PFSK-1 (cell line): Measurements from ENCODE around the gene FKBP10.

Experiments
- REST ChIP-seq, 2 experiments: IDR thresholded peaks; 2 replicates each; pipeline versions ENCODE4 v1.6.1 to v1.8.0; 2011 to 2012; ENCODE audit warnings: low read depth in 2 of 2, low read length in 2 of 2, control low read depth in 1 of 2, inconsistent platforms in 1 of 2, mild to moderate bottlenecking in 1 of 2, moderate library complexity in 1 of 2; ENCODE audit not compliant: insufficient read depth in 1 of 2
- SIN3A ChIP-seq: IDR thresholded peaks from 2 replicates; pipeline ENCODE4 v1.6.1; 2012; ENCODE audit warnings: mild to moderate bottlenecking, low read length, moderate library complexity, borderline replicate concordance; ENCODE audit not compliant: insufficient read depth
- TAF1 ChIP-seq: IDR thresholded peaks from 2 replicates; pipeline ENCODE4 v1.6.1; 2012; ENCODE audit warnings: low read length, control low read depth, borderline replicate concordance; ENCODE audit not compliant: insufficient read depth

- TF ChIP-seq REST (IDR thresholded peaks at IDR 0.05; ENCODE audit: insufficient read depth in 1 of 2, low read depth in 2 of 2, low read length in 2 of 2): no peak
- no peak for TF ChIP-seq TAF1
- TF ChIP-seq SIN3A: no peak
Observed at GRCh38 chr17:41769985-41770384, 42.8 kb upstream of the FKBP10 start.
